Fibroblast of mammary gland (primary cell): ENCODE measurements around the gene C3orf22.

Experiments used
- DNase-seq: peaks from one replicate; pipeline ENCODE4 v3.0.0-alpha.2; 2010; ENCODE audit warnings: low read depth
- H3K4me3 ChIP-seq: 2 replicates; pipeline ENCODE4 v1.5.1; 2011; ENCODE audit warnings: low read depth, mild to moderate bottlenecking, low read length, moderate library complexity; ENCODE audit not compliant: control insufficient read depth
- CTCF ChIP-seq: conservative IDR thresholded peaks from 2 replicates; pipeline ENCODE4 v1.5.1; 2011; ENCODE audit warnings: low read depth, low read length, inconsistent platforms; ENCODE audit not compliant: control insufficient read depth, insufficient read depth

C3orf22 gene

DNA sequence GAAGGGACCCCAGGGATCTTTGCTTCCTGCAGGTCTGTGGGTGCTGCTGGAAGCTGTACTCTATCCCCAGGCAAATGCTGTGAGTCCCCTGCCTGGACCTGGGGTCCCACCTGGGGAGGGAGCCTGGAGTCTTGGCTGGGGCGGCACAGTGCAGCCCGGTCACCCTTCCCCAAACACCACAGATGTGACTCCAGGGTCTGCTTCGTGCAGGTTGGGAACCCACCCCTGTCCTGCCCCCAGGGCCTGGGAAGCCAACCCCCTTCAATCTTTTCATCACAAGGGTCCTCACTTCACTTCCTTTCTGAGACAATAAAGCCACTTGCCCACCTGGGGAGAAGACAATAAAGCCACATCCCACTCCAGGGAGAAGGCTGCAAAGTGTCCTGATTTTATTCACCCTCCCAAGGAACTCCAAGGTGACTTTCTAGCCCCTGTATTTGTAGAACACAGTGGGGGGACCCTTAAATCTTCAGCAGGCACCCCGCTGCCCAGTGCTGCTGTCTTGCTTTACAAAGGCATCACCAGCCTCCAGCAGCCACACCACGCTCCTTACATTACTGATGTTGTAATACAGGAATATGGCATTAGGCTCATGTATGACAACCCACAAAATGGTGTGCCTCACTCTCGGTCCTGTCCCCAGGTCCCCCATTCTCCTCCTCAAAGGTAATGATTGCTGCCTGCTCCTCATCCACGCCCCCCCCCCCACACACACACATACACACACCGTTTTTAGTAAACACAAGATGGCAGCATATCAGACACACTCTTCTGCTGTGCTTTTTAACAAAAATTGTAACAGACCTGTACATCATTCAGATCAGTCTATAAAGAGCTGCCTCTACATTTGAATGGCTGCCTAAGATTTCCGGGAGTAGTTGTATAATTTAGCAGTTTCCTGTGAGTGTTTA, 9.9 kb downstream of the C3orf22 start:
- no peak for TF ChIP-seq CTCF
- no peak for DNase-seq
- no peak overlapping the region for H3K4me3 ChIP-seq

DNA sequence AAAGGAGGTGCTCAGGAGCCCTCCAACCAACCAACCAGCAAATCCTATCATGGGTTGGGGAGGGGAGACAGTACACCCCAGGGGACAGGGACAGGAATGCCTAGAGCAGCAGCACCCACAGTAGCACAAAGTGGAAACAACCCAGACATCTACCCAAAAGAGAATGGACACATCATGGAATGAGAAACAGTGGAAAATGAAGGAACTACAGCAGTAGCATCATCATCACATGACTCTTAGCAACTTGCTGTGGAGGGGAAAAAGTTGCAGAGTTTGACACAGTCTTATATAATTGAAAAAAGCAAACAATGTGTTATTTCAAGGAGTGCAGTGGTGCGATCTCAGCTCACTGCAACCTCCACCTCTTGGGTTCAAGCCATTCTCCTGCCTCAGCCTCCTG, 11.0 kb downstream of the C3orf22 start:
- DNase-seq: no peak
- no peak for TF ChIP-seq CTCF
- no peak overlapping the region for H3K4me3 ChIP-seq

DNA sequence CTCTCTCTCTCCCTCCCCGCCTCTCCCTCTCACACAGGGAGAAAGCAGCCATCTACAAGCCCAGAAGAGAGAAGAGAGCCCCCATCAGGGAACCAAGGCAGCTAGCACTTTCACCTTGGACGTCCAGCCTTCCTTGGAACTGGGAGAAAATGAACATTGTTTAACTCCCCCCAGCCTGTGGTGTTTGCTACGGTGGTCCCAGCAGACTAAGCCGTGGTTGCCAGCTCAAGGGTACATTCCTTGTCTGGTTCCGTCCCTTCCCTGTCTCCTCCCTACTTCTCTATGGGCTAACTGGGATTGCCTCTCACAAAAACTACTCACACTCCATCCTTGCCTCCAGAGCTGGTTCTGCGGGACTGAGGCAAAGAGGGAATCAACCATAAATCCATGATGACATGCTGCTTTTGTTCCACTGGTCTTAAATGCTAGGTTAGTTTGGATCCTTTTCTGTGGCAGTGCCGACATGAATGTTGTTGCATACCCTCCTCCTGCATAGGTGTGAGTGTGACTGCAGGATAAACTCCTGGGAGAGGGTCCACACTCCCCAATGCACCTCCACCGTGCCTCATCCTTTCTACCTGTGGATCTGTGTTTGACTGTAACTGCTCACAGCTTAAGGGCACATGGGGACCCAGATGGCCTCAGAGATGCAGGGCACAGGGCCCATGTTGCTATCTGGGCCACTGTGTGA, 12.0 kb downstream of the C3orf22 start:
- no peak for DNase-seq
- no peak for TF ChIP-seq CTCF
- H3K4me3 ChIP-seq: no peak overlapping the region

DNA sequence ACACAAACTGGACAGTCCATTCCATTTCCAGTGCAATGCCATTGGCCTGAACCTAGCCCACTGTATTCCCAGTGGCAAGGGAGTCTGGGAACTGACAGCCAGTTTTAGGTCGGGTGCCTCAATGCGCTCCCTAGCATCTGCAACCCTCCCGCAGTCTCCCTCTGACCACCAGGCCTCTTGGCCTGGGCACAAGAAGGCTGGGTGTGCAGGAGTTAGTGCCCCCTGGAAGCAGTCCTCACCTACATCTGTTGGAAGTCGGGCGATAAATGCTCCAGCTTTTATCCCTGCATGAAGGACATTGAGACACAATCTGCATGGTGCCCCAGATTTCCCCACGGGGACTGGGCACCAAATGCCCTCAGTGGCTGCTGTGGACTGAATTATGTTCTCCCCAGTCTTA, 12.7 kb downstream of the C3orf22 start:
- no peak for TF ChIP-seq CTCF
- H3K4me3 ChIP-seq: no peak overlapping the region
- no peak for DNase-seq

DNA sequence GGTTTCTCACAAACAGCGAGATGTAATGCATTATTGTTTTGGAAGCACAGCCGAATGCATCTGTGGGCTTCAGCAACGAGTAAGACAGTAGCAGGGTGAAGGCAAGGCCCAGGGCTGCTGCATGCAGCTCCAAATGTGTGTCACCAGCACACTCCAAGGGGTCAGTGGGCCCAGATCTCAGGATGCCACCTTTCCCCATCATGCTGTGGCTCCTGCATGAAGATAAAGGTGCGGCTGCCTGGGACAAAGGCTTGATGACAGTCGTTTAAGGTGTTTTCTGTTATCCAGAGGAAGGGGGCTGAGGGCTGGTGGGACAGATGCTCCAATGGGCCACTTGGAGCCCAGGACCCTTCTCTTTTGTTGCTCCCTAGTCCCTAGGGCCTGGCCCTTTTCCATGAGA, 13.2 kb downstream of the C3orf22 start:
- no peak for DNase-seq
- TF ChIP-seq CTCF: no peak
- no peak overlapping the region for H3K4me3 ChIP-seq

- no peak for TF ChIP-seq CTCF
- DNase-seq: no peak
- no peak overlapping the region for H3K4me3 ChIP-seq
Measured at GRCh38 chr3:126544596-126545281, 14.0 kb downstream of the C3orf22 start.
